ENCODE measurements around the gene GNLY. TPM values are rescaled to one million over a fixed set of nuclear protein-coding genes. Genes with fewer than 3 reads are reported as not detected.
A peak's percentile ranks its signal among the peaks of the same experiment; 100 is the strongest.

The GNLY gene
- total and polyA plus RNA-seq, 10 donors = 13.1 to 87.8 (median 35.2) TPM

DNA sequence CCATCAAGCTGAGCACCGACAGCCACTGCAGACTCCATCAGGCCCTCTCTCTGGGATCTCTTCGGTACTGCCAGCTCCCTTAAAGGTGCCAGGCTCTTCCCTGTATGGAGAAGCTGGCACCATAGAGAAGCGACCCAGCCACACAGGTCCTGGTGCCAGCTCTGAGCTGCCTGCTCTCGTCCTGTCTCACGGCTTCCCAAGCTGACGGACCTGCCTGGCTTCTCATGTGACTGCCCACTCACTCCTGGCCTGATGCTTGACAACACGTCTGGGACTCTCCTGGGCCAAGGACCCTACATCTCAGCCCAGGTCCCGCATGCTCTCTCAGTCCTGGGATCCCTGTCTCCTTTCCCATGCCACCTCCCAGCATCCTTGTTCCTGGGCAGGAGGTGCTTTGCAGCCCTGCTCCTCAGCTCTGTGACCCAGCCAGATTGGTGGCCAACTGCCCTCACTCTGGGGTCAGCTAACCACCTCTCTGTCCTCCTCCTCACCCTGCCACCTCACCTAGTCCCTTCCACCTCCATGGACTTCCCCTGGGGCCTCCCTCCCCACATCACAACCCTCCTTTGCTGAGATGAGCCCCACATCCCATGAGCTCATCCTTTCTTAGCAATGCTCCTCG is 47.2 kb downstream of the GNLY start:
- no peak for DNase-seq

DNA sequence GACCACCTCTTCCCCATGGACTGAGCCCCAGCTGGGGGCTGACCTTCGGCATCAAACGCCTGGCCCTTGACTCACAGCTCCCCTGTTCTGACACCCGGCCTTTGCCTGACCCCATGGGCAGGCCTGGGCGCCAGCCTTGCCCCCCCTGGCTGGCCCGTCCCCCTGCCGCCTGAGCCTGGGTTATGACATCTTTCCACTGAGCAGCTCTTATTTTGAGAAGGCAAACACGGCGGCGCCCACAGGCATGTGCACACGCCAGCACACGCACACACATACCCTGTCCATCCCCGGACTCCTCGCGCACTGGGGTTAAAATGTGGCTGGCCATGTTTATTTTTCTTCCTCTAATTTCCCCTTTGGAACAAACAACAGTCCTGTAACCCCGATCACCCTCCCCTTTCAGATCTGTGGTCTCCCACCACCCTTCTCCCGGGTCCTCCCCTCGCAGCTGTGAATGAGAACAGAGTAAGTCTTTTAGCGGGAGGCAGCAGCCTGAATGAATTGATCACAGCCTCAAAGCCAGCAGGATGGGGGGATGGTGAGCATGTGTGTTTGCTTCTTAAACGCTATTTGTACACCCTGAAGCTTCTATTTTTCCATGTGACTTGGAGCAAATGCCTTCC is 47.8 kb downstream of the GNLY start:
- Histone ChIP-seq H3K4me1 (peaks cover 5 to 51% (median 21%) of the 10 kb centered on the region in 6 donors), H3K27ac (peak overlapping the region in 7 of 8 donors; percentile 29 to 80 (median 73)), H3K4me3 (no peak overlapping the region)

More for the DNA sequence above, 47.2 kb downstream of the GNLY start:
- no peak overlapping the region for H3K4me3 ChIP-seq
- no peaks in the 10 kb centered on the region for H3K36me3 ChIP-seq
- TF ChIP-seq POLR2A (IDR thresholded peaks at IDR 0.05) (no peak), POLR2AphosphoS5 (IDR thresholded peaks at IDR 0.05) (no peak)
- TF ChIP-seq, protein P1, sequence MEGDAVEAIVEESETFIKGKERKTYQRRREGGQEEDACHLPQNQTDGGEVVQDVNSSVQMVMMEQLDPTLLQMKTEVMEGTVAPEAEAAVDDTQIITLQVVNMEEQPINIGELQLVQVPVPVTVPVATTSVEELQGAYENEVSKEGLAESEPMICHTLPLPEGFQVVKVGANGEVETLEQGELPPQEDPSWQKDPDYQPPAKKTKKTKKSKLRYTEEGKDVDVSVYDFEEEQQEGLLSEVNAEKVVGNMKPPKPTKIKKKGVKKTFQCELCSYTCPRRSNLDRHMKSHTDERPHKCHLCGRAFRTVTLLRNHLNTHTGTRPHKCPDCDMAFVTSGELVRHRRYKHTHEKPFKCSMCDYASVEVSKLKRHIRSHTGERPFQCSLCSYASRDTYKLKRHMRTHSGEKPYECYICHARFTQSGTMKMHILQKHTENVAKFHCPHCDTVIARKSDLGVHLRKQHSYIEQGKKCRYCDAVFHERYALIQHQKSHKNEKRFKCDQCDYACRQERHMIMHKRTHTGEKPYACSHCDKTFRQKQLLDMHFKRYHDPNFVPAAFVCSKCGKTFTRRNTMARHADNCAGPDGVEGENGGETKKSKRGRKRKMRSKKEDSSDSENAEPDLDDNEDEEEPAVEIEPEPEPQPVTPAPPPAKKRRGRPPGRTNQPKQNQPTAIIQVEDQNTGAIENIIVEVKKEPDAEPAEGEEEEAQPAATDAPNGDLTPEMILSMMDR (IDR thresholded peaks at IDR 0.05 in 8 of 11, conservative IDR thresholded peaks at IDR 0.05 in 3 of 11) = no peak
- peak overlapping the region in 7 of 8 donors; percentile 29 to 80 (median 73) for H3K27ac ChIP-seq
- no peaks in the 10 kb centered on the region for H3K9me3 ChIP-seq
- 83 to 95% (median 90%) methylated on average over 7 to 9 of the region's 9 CpGs for WGBS, 5 donors
- H3K27me3 ChIP-seq (replicated peaks in 1 of 7) = peaks cover 0 to 36% (median 0%) of the 10 kb centered on the region in 7 donors
- intact Hi-C loops (cut with DNase I; ENCODE audit: low total_unique reads) = loop anchor here (10.0 kb wide), 1 partner anchor 53 kb away; no protein-coding TSS in a partner anchor
- peaks cover 5 to 49% (median 20%) of the 10 kb centered on the region in 6 donors for H3K4me1 ChIP-seq

DNA sequence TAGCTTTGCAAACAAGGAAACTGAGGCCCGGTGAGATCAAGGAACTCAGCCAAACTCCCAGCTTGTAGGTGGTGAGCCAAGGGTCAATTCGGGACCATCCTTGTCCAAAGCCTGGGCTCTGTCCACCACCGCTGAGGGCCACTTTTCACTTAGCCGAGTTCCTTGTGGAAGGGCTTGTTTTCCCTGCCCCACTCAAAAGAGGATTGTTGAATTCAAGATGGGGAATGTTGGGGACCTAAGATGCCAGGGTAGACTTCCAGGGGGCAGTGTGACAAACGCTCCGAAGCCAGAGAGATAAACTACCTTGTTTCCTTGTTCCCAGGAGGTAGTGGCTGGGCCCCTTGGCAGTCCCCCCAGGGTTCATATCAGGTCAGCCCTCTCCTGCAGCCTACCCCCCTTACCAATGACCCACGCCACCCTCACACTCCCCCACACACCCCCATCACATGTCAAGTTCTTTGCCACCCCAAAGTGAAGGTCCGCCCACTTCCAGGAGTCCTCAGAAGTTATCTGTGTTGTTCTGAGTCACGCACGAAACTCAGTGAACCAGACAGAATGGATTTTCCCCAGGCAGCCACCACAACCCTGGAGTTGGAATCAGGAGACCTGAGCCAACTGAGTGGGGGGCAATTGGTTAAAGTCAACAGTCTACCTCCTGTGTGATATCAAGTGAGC is 49.3 kb downstream of the GNLY start:
- H3K36me3 ChIP-seq = no peaks in the 10 kb centered on the region
- peak overlapping the region in 5 of 8 donors; percentile 53 to 77 (median 73) for H3K27ac ChIP-seq
- peaks cover 0 to 47% (median 0%) of the 10 kb centered on the region in 7 donors for H3K27me3 ChIP-seq (replicated peaks in 1 of 7)
- DNase-seq = no peak
- H3K4me3 ChIP-seq = no peak overlapping the region
- intact Hi-C loops (cut with DNase I; ENCODE audit: low total_unique reads) = loop anchor here (10.0 kb wide), 1 partner anchor 51 kb away; no protein-coding TSS in a partner anchor
- H3K9me3 ChIP-seq = peaks cover 0 to 3% (median 0%) of the 10 kb centered on the region in 8 donors
- 64 to 83% (median 74%) methylated on average over 10 of the region's 10 CpGs for WGBS, 5 donors
- H3K4me1 ChIP-seq = peaks cover 6 to 62% (median 26%) of the 10 kb centered on the region in 6 donors
- TF ChIP-seq POLR2A (IDR thresholded peaks at IDR 0.05) (no peak), POLR2AphosphoS5 (IDR thresholded peaks at IDR 0.05) (no peak)
- TF ChIP-seq, protein P1 (IDR thresholded peaks at IDR 0.05 in 8 of 11, conservative IDR thresholded peaks at IDR 0.05 in 3 of 11) = no peak

More for the DNA sequence above, 47.8 kb downstream of the GNLY start:
- Histone ChIP-seq H3K9me3 (no peaks in the 10 kb centered on the region), H3K36me3 (no peaks in the 10 kb centered on the region), H3K27me3 (replicated peaks in 1 of 7) (peaks cover 0 to 42% (median 0%) of the 10 kb centered on the region in 7 donors)
- TF ChIP-seq, protein P1 (IDR thresholded peaks at IDR 0.05 in 8 of 11, conservative IDR thresholded peaks at IDR 0.05 in 3 of 11) = no peak
- TF ChIP-seq POLR2AphosphoS5 (IDR thresholded peaks at IDR 0.05) (peak; percentile 38 to 77 (median 62)), POLR2A (IDR thresholded peaks at IDR 0.05) (no peak)
- WGBS, 5 donors = 63 to 73% (median 69%) methylated on average over 19 of the region's 19 CpGs
- intact Hi-C loops (cut with DNase I; ENCODE audit: low total_unique reads) = loop anchor here (10.0 kb wide), 1 partner anchor 53 kb away; no protein-coding TSS in a partner anchor
- DNase-seq = no peak

All from spleen (tissue), 11 donors.